Neural crest cell (in vitro differentiated cells): ENCODE results near the gene CDADC1. TPM values are rescaled to one million over a fixed set of nuclear protein-coding genes. Genes with fewer than 3 reads are reported as not detected.
"Not testable (repeated sequence)": the region's sequence is repeated elsewhere in the genome, so short reads cannot be mapped to it uniquely, and the experiment has no call there.

Experiments
- DNase-seq: peaks from one replicate; pipeline ENCODE4 v3.0.0; 2021; ENCODE audit warnings: low read depth, mixed read lengths, low spot score
- H3K27ac Mint-ChIP-seq: one replicate; pipeline ENCODE4 v1.8.0; 2021; ENCODE audit warnings: mild to moderate bottlenecking, mixed read lengths; ENCODE audit not compliant: unreplicated experiment
- H3K27me3 Mint-ChIP-seq: 2 replicates; pipeline ENCODE4 v1.8.0; 2021; ENCODE audit warnings: low read depth, mild to moderate bottlenecking, mixed read lengths
- H3K36me3 Mint-ChIP-seq: 2 replicates; pipeline ENCODE4 v1.8.0; 2021; ENCODE audit warnings: low read depth, mild to moderate bottlenecking, mixed read lengths
- H3K4me1 Mint-ChIP-seq: 2 replicates; pipeline ENCODE4 v1.8.0; 2021; ENCODE audit warnings: mixed read lengths
- H3K4me3 Mint-ChIP-seq: one replicate; pipeline ENCODE4 v1.8.0; 2021; ENCODE audit warnings: mild to moderate bottlenecking, mixed read lengths
- H3K9me3 Mint-ChIP-seq: 2 replicates; pipeline ENCODE4 v1.8.0; 2021; ENCODE audit warnings: mixed read lengths
- CTCF ChIP-seq: fragments of 200-600 bp; sonication (generic); conservative IDR thresholded peaks from 2 replicates; pipeline ENCODE4 v1.5.0; 2021; ENCODE audit warnings: antibody characterized with exemption, mild to moderate bottlenecking
- total RNA-seq: library from RNA; stranded (reverse); gene quantifications from 2 replicates; pipeline ENCODE4 v1.2.1, GENCODE V29; 2021

Gene CDADC1
- total RNA-seq, 1 donor from 2014 or later, result 13.9 TPM

DNA sequence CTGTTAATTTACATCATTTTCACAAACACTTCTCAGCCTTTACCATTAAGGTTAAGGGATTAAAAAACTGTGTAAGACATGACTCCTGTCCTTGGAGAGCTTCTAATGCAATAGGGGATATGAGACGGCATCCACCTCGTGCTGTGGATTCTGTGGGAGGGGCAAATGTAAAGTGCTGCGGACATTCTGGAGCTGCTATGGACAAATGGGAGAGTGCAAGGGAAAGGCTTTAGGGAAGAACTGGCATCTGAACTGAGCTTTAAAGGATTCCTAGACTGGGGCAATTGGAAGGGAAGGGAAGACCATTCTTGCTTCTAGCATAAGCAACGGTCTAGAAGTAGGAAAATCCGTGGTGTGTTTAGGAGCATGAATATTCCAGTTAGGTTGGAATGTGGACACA is 31.4 kb downstream of the CDADC1 start:
- Mint-ChIP-seq H3K4me3 (no peak overlapping the region), H3K27ac (no peak overlapping the region), H3K9me3 (no peaks in the 10 kb centered on the region), H3K4me1 (no peaks in the 10 kb centered on the region), H3K36me3 (no peaks in the 10 kb centered on the region), H3K27me3 (no peaks in the 10 kb centered on the region)
- no peak for DNase-seq
- TF ChIP-seq CTCF, result no peak

DNA sequence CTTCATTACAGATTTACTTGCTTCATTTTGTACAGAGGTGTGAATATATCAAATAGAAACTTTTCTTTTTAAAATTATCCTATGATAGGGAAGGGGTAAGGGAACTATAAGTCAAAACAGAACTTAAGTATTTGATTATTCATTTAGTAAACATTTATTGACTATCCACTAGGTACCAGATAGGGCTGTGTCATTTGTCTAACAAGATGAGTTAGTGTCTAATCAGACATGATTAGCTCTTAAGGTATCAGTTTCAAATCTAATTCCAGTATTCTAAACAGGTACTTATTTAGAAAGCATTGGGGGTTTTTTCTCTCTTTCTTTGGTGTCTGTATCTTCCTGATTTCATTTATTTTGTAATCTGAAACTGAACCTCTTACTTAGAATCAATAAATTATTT is 32.2 kb downstream of the CDADC1 start:
- Mint-ChIP-seq H3K27me3 (no peaks in the 10 kb centered on the region), H3K27ac (no peak overlapping the region), H3K4me1 (no peaks in the 10 kb centered on the region), H3K36me3 (no peaks in the 10 kb centered on the region), H3K4me3 (no peak overlapping the region), H3K9me3 (no peaks in the 10 kb centered on the region)
- no peak for DNase-seq
- TF ChIP-seq CTCF, result no peak

GRCh38 chr13:49287995-49288394 is 40.3 kb downstream of the CDADC1 start:
- no peak overlapping the region for H3K4me3 Mint-ChIP-seq
- H3K9me3 Mint-ChIP-seq, result no peaks in the 10 kb centered on the region
- TF ChIP-seq CTCF, result no peak

GRCh38 chr13:49288458-49288857 is 40.7 kb downstream of the CDADC1 start:
- no peak for DNase-seq
- Mint-ChIP-seq H3K9me3 (no peaks in the 10 kb centered on the region), H3K4me1 (no peaks in the 10 kb centered on the region), H3K27me3 (no peaks in the 10 kb centered on the region), H3K27ac (no peak overlapping the region), H3K36me3 (no peaks in the 10 kb centered on the region), H3K4me3 (no peak overlapping the region)
- no peak for TF ChIP-seq CTCF

More at GRCh38 chr13:49287995-49288394, 40.3 kb downstream of the CDADC1 start:
- no peaks in the 10 kb centered on the region for H3K27me3 Mint-ChIP-seq
- DNase-seq, result no peak
- no peak overlapping the region for H3K27ac Mint-ChIP-seq
- H3K4me1 Mint-ChIP-seq, result no peaks in the 10 kb centered on the region
- no peaks in the 10 kb centered on the region for H3K36me3 Mint-ChIP-seq

GRCh38 chr13:49292742-49293486 is 45.2 kb downstream of the CDADC1 start:
- no peak for DNase-seq

GRCh38 chr13:49294723-49295122 is 47.0 kb downstream of the CDADC1 start:
- DNase-seq, H3K27me3 Mint-ChIP-seq, H3K4me3 Mint-ChIP-seq, H3K27ac Mint-ChIP-seq, H3K36me3 Mint-ChIP-seq, H3K9me3 Mint-ChIP-seq: not testable (repeated sequence)
- peaks cover 25% of the 10 kb centered on the region for H3K4me1 Mint-ChIP-seq

More at GRCh38 chr13:49292742-49293486, 45.2 kb downstream of the CDADC1 start:
- H3K4me3 Mint-ChIP-seq, result no peak overlapping the region
- TF ChIP-seq CTCF, result no peak
- H3K4me1 Mint-ChIP-seq, result peaks cover 8% of the 10 kb centered on the region
- no peaks in the 10 kb centered on the region for H3K9me3 Mint-ChIP-seq
- no peak overlapping the region for H3K27ac Mint-ChIP-seq
- H3K27me3 Mint-ChIP-seq, result no peaks in the 10 kb centered on the region
- peaks cover 2% of the 10 kb centered on the region for H3K36me3 Mint-ChIP-seq
